Measurements from ENCODE around the gene PDK4. TPM values are rescaled to one million over a fixed set of nuclear protein-coding genes. Genes with fewer than 3 reads are reported as not detected.
"Not testable (repeated sequence)": the region's sequence is repeated elsewhere in the genome, so short reads cannot be mapped to it uniquely, and the experiment has no call there.

PDK4 gene
- total RNA-seq, 2 experiments from 2014 or later = not detected

DNA sequence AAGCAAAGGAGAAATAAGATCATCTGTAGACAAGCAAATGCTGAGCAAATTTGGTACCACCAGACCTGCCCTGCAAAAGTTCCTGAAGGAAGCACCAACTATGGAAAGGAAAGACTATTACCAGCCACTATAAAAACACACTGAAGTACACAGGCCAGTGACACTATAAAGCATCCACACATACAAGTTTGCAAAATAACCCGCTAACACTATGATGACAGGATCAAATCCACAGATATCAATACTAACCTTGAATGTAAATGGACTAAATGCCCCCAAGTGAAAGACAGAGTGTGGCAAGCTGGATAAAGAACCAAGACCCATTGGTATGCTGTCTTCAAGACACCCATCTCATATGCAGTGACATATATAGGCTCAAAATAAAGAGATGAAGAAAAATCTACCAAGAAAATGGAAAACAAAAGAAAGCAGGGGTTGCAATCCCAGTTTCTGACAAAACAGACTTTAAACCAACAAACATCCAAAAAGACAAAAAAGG is 18.2 kb upstream of the PDK4 start:
- DNase-seq = no peak
- H3K4me1 Mint-ChIP-seq = no peaks in the 10 kb centered on the region
- H3K36me3 Mint-ChIP-seq = no peaks in the 10 kb centered on the region
- no peak overlapping the region for H3K27ac Mint-ChIP-seq
- peaks cover 41% of the 10 kb centered on the region for H3K27me3 Mint-ChIP-seq
- H3K4me3 Mint-ChIP-seq = no peak overlapping the region
- H3K9me3 Mint-ChIP-seq = peaks cover 12% of the 10 kb centered on the region

DNA sequence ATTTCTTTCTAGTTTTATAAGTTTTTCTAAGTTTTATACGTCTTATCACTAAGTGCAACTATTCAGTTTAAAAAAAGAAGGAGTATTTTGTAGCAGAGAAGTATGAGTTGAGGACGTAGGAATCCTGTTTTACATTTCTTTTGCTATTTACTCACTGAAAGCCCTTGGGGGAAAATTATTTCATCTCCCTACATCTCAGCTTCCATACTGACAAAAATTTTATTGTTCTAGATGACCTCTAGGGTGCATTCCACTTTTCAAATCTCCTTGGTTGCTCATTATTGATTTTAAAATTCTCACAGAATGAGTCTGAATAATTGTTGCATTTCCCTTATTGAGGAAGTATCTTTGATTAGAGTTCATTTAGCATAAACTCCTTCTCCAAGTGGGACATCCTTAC is 14.9 kb upstream of the PDK4 start:
- H3K27me3 Mint-ChIP-seq = peaks cover 45% of the 10 kb centered on the region
- H3K9me3 Mint-ChIP-seq = peaks cover 12% of the 10 kb centered on the region
- H3K36me3 Mint-ChIP-seq = no peaks in the 10 kb centered on the region
- DNase-seq = no peak
- no peak overlapping the region for H3K27ac Mint-ChIP-seq
- no peak overlapping the region for H3K4me3 Mint-ChIP-seq
- H3K4me1 Mint-ChIP-seq = peaks cover 2% of the 10 kb centered on the region

DNA sequence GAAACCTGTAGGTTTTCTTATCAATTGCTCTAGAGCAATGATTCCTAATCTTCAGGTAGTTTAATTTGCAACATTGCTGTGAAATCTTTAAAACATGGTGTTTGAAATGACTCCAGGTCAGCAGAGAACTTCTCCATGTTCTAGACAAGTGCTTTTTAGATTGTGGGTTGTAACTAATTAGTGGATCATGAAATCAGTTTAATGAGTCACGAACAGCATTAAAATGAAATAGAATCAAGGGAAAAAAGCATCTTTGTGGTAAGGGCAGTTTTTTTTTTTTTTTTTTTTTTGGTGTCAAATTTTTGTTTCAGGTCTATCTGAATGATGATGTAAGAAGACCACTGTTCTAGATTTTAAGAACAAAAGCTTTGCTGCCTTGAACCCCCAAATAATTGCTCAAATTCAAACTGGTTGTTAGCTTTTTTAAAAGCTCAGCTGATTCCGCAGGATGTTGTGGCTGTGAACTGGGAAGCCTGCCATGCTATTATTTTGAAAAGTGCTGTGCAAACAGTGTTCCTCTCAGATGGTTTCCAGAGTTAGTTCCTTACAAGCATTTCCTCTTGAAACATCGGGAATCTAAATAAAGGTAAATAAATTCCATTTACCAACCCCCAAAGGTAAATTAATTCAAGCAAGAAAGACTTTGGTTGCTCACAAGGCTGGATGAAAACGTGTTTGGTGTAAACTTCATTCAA is 13.1 kb upstream of the PDK4 start:
- H3K36me3 Mint-ChIP-seq = no peaks in the 10 kb centered on the region
- DNase-seq = no peak
- H3K4me3 Mint-ChIP-seq = no peak overlapping the region
- peaks cover 35% of the 10 kb centered on the region for H3K27me3 Mint-ChIP-seq
- peaks cover 2% of the 10 kb centered on the region for H3K4me1 Mint-ChIP-seq
- peaks cover 9% of the 10 kb centered on the region for H3K9me3 Mint-ChIP-seq
- H3K27ac Mint-ChIP-seq = no peak overlapping the region

DNA sequence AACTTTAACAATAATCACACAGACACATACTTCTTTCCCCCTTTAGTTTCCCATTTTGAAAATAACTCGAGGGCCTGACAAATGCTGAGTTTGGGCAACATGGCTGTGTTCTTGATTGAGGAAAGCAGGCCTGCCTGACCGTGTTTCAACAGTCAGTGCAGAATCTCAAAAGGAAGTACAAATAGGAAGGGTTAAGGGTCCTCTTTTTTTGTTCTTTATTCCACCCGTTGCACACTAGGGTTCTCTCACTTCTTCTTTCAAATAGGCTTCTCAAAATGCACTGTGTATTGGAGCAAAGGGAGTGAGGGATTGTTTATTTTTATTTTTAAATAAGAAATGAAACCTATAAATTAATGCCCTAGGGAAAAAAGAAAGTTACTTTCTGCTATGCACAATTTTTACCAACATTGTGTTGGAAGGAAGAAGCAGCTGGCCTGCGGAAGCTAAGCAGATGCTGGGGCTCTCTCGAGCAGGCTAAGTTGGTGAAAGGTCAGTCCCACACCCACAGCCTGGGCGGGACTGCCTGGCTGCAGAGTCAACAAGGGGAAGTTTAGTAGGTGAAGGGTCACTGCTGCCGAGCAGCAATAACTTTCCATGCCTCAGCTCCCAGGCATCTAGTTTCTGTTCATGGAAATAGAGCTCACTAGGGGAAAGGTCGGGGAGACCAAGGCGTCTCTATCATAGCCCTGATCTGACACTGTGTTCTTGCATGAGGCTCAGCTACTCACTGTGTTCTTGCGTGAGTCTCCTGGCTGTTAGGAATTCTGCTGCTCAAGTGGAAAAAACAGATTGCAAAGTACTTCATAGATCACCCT is 12.2 kb upstream of the PDK4 start:
- no peak for DNase-seq
- Mint-ChIP-seq H3K4me3 (no peak overlapping the region), H3K36me3 (no peaks in the 10 kb centered on the region), H3K27ac (no peak overlapping the region), H3K4me1 (peaks cover 2% of the 10 kb centered on the region), H3K9me3 (peaks cover 2% of the 10 kb centered on the region), H3K27me3 (peaks cover 28% of the 10 kb centered on the region)

DNA sequence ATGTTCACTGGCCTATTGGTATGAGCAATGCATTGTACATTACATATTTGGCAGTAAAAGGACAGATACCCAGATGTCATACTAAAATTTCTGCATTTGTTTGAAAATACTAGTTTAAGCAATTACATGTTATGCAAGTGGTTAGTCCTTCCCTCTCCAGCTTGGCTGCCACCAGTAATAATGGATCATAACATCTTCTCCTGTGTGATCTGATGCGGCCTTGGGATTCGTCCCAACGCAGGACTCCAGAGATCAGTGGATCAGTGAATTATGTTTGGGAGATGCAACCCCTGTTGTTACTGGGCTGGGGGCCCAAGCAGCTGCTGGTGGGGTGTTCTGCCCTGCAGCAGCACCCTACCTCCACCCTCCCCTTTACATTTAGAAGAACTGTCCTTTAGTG is 11.2 kb upstream of the PDK4 start:
- DNase-seq = no peak
- H3K4me3 Mint-ChIP-seq = no peak overlapping the region
- no peaks in the 10 kb centered on the region for H3K36me3 Mint-ChIP-seq
- peaks cover 21% of the 10 kb centered on the region for H3K27me3 Mint-ChIP-seq
- H3K27ac Mint-ChIP-seq = no peak overlapping the region
- H3K9me3 Mint-ChIP-seq = peaks cover 2% of the 10 kb centered on the region
- peaks cover 2% of the 10 kb centered on the region for H3K4me1 Mint-ChIP-seq

DNA sequence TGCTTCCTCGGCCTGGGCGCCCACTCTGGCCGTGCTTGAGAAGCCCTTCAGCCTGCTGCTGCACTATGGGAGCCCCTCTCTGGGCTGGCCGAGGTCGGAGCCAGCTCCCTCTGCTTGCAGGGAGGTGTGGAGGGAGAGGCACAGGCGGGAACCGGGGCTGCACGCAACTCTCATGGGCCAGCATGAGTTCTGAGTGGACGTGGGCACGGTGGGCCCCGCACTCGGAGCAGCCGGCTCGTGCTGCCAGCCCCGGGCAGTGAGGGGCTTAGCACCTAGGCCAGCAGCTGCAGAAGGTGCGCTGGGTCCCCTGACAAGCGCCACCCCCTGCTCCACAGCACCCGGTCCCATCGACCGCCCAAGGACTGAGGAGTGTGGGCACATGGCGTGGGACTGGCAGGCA is 9.0 kb upstream of the PDK4 start:
- DNase-seq = no peak
- Mint-ChIP-seq H3K27me3 (peaks cover 7% of the 10 kb centered on the region), H3K27ac (no peak overlapping the region), H3K9me3 (peaks cover 2% of the 10 kb centered on the region), H3K4me1 (peaks cover 2% of the 10 kb centered on the region), H3K4me3 (no peak overlapping the region), H3K36me3 (no peaks in the 10 kb centered on the region)

DNA sequence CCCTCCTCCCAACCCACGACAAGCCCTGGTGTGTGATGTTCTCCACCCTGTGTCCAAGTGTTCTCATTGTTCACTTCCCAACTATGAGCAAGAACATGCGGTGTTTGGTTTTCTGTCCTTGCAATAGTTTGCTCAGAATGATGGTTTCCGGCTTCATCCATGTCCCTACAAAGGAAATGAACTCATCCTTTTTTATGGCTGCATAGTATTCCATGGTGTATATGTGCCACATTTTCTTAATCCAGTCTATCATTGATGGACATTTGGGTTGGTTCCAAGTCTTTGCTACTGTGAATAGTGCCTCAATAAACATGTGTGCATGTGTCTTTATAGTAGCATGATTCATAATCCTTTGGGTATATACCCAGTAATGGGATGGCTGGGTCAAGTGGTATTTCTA is 8.5 kb upstream of the PDK4 start:
- DNase-seq, H3K36me3 Mint-ChIP-seq, H3K4me1 Mint-ChIP-seq, H3K27ac Mint-ChIP-seq, H3K27me3 Mint-ChIP-seq, H3K9me3 Mint-ChIP-seq, H3K4me3 Mint-ChIP-seq: not testable (repeated sequence)

DNA sequence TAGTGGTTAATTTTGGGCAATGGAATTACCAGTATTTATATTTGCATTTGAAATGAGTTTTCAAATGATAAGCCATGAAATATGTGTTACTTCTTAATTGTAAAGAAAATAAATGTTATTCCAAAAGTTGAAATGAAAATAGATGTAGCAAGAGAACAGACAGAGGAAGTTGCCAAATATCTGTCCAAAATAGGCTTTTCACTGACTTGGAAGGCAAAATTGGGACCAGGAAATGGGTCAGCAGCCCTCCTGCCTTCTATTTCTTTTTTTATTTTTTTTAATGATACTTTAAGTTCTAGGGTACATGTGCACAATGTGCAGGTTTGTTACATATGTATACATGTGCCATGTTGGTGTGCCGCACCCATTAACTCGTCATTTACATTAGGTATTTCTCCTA is 8.1 kb upstream of the PDK4 start:
- not testable (repeated sequence) for H3K27ac Mint-ChIP-seq, H3K27me3 Mint-ChIP-seq, DNase-seq, H3K4me1 Mint-ChIP-seq, H3K9me3 Mint-ChIP-seq, H3K4me3 Mint-ChIP-seq, H3K36me3 Mint-ChIP-seq

DNA sequence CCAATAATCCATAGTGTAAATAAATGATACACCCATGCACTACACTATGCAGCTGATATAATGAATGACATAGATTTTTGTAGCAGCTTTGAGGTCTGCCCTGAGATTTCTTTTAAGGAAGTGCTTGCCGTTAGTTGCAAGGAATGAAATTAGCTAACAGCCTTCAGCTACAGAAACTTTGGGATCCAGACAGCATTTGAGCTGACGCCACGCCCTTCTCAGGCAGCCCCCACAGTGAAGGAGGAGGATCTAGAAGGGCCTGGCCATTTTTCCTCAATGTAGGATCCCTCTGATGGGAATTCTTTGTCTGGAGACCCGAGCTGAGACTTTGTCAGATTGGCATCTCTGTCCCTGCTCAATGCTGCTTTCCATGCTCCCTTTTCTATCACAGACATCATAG is 6.1 kb upstream of the PDK4 start:
- Mint-ChIP-seq H3K4me3 (no peak overlapping the region), H3K4me1 (no peaks in the 10 kb centered on the region), H3K27ac (no peak overlapping the region), H3K9me3 (peaks cover 2% of the 10 kb centered on the region), H3K36me3 (no peaks in the 10 kb centered on the region), H3K27me3 (peaks cover 11% of the 10 kb centered on the region)
- no peak for DNase-seq

DNA sequence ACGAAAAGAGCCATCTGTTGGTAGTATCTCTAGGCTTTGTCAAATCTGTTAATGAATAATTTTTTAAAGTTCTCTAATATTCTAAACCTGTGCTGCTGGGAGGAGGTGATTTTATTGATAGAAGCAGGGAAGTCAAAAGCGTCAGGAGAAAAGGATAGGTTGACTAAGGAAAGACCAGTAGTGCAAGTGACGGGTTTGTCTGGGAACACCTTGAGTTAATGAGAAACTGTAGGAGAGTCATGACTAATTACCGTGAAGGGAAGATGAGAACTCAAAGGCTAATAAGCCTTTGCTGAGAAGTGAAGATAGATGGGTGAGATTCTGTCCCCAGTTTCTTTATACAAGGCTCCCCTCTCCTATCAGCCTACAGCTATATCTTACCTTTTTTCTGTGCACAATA is 5.0 kb upstream of the PDK4 start:
- H3K36me3 Mint-ChIP-seq = no peaks in the 10 kb centered on the region
- DNase-seq = no peak
- H3K27ac Mint-ChIP-seq = no peak overlapping the region
- no peak overlapping the region for H3K4me3 Mint-ChIP-seq
- no peaks in the 10 kb centered on the region for H3K9me3 Mint-ChIP-seq
- H3K27me3 Mint-ChIP-seq = peaks cover 22% of the 10 kb centered on the region
- H3K4me1 Mint-ChIP-seq = peaks cover 4% of the 10 kb centered on the region

DNA sequence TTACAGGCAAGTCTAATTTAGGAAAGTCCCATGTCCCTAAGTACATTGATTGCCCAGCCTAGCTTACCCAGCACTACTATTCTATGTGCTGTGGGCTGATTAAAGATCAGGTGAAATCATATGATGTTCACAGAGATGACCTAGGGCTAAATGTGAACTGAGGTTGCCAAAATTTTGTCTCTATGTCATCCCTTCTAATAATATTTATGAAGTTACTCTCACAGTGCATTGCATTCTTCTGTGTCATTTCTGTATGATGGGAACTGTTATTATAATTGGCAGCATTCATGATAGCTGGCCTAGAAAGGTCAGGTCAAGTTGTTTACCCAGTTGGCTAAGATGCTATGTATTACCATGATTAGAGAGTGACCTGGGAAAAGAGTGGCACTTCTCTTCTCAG is 2.8 kb upstream of the PDK4 start:
- Mint-ChIP-seq H3K9me3 (no peaks in the 10 kb centered on the region), H3K36me3 (no peaks in the 10 kb centered on the region), H3K4me1 (peaks cover 4% of the 10 kb centered on the region), H3K27me3 (peaks cover 31% of the 10 kb centered on the region), H3K27ac (no peak overlapping the region), H3K4me3 (no peak overlapping the region)
- DNase-seq = no peak

DNA sequence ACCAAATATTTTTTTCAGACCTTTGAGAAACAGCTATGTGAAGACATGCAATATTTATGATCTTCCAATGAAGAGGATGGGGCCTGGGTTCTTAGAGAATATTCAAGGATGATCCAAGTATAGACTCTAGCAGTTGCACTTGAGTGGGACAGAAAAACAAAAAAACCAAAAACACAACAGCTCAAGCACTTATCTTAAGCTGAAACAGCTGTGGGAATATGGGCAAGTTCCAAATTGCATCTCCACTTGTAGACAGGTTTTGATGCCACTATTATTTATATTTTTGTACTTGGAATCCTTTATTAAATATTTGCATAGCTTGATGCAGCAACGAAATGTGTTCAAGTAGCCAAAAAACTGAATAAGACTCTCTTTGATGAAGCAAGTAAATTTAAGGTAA is 2.2 kb upstream of the PDK4 start:
- no peak overlapping the region for H3K27ac Mint-ChIP-seq
- no peaks in the 10 kb centered on the region for H3K36me3 Mint-ChIP-seq
- peaks cover 4% of the 10 kb centered on the region for H3K4me1 Mint-ChIP-seq
- peaks cover 31% of the 10 kb centered on the region for H3K27me3 Mint-ChIP-seq
- no peaks in the 10 kb centered on the region for H3K9me3 Mint-ChIP-seq
- H3K4me3 Mint-ChIP-seq = no peak overlapping the region
- DNase-seq = no peak

DNA sequence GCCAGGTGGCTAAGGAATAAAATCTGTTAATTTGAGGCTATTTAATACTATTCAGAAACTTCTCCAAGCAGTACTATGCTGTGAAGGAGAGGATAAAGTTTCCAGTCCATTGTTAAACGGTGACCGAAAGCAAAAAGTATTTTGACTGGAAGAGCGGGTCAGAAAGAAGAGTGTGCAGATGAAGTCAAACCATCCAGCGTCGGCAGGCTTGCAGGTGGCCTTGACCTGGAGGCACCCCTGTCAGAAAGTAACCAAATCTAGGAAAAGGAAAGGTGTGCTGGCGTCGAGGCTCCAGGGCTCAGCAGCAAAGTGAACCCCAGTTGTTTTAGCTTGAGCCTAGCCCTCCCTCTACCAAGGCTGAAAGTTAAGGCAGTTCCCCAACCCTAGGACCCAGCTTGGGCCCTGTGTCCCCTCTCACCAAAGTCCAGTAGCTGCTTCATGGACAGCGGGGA is 544 bp downstream of the PDK4 start:
- no peak for DNase-seq
- Mint-ChIP-seq H3K27ac (no peak overlapping the region), H3K4me1 (peaks cover 4% of the 10 kb centered on the region), H3K9me3 (no peaks in the 10 kb centered on the region), H3K36me3 (no peaks in the 10 kb centered on the region), H3K27me3 (peaks cover 31% of the 10 kb centered on the region), H3K4me3 (no peak overlapping the region)

DNA sequence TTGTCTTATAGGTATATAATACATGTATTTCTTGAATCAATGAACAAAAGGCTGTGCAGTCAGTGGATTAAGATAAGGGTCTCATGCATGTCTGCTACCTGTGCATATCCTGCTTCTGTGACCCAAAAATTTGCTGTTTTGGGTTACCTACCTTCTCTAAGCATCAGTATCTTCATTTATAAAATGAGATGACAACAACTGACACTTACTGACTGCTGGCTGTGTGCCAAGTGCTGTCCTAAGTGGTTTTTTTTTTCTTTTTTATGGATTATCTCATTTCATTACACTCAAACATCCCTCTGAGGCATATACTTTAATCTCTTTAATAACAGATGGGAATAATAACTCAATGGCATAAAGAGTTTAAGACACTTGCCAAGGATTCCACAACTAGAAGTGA is 2.1 kb downstream of the PDK4 start:
- Mint-ChIP-seq H3K27me3 (peaks cover 31% of the 10 kb centered on the region), H3K4me3 (no peak overlapping the region), H3K4me1 (peaks cover 4% of the 10 kb centered on the region), H3K9me3 (no peaks in the 10 kb centered on the region), H3K36me3 (no peaks in the 10 kb centered on the region), H3K27ac (no peak overlapping the region)
- no peak for DNase-seq

DNA sequence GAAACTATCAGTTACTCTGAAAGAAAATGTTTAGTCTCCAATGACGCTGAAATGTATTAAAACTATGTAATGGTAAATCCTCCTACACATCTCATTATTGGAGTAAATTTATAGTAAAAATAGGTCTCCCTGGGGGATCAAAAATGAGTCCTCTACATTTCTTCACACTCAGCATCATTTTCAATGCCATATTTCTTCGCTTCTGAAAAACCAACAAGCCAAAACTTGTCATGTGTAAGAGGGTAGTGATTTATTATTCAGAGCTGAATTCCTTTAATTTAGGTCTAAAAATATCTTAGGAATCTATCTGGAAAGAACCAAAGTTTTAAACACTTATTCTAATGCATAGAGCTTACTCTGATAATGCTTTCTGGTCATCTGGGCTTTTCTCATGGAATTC is 3.0 kb downstream of the PDK4 start:
- Mint-ChIP-seq H3K27ac (no peak overlapping the region), H3K4me3 (no peak overlapping the region), H3K4me1 (peaks cover 4% of the 10 kb centered on the region), H3K27me3 (peaks cover 29% of the 10 kb centered on the region), H3K36me3 (no peaks in the 10 kb centered on the region), H3K9me3 (no peaks in the 10 kb centered on the region)
- DNase-seq = no peak

DNA sequence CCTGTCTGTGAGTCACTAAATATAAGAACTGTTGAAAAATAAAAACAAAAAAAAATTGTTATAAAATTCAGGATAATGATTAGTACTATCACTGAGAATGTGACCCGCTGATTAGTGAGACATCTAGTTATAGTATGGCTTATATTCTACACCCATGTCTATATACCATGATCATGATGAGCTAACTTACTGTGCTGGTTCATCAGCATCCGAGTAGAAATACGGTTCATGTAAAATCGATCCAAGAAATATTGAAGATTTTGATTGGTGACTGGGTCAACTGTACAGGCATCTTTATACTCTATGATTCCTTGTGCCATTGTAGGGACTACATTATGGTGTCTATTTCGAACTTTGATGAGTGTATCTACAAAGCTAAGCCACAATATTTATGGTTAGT is 3.7 kb downstream of the PDK4 start:
- no peaks in the 10 kb centered on the region for H3K9me3 Mint-ChIP-seq

More for the DNA sequence above, 3.7 kb downstream of the PDK4 start:
- Mint-ChIP-seq H3K27ac (no peak overlapping the region), H3K4me1 (peaks cover 4% of the 10 kb centered on the region), H3K27me3 (peaks cover 21% of the 10 kb centered on the region), H3K4me3 (no peak overlapping the region), H3K36me3 (no peaks in the 10 kb centered on the region)
- DNase-seq = no peak
